Uterus (tissue), 4 donors: Measurements from ENCODE around the gene HHAT. TPM values are rescaled to one million over a fixed set of nuclear protein-coding genes. Genes with fewer than 3 reads are reported as not detected.

Experiments used
- DNase-seq, 2 donors: peaks; one replicate each; pipeline ENCODE4 v3.0.0-alpha.2; 2019 to 2020
- H3K27ac ChIP-seq, 2 donors: fragments of 200-600 bp; sonication (generic); 1 replicate in 1 of 2; 2 replicates in 1 of 2; pipeline ENCODE4 v1.5.1; 2016 to 2018
- H3K27me3 ChIP-seq, 2 donors: fragments of 200-600 bp; sonication (generic); one replicate each; pipeline ENCODE4 v1.5.1; 2018 to 2019; ENCODE audit warnings: control low read depth in 1 of 2
- H3K36me3 ChIP-seq, 2 donors: fragments of 200-600 bp; sonication (generic); one replicate each; pipeline ENCODE4 v1.5.1; 2019; ENCODE audit warnings: control low read depth in 1 of 2
- H3K4me1 ChIP-seq, 2 donors: fragments of 200-600 bp; sonication (generic); one replicate each; pipeline ENCODE4 v1.5.1; 2018 to 2019; ENCODE audit warnings: control low read depth in 1 of 2
- H3K4me3 ChIP-seq, 2 donors: fragments of 200-600 bp; sonication (generic); 1 replicate in 1 of 2; 2 replicates in 1 of 2; pipeline ENCODE4 v1.5.1; 2018 to 2019; ENCODE audit warnings: mild to moderate bottlenecking in 1 of 2
- H3K9me3 ChIP-seq, 2 donors: fragments of 200-600 bp; sonication (generic); one replicate each; pipeline ENCODE4 v1.5.1; 2019; ENCODE audit warnings: control low read depth in 1 of 2
- CTCF ChIP-seq, 4 experiments: fragments of 200-600 bp in 2 of 4; fragments of 450-650 bp in 2 of 4; sonication (generic) in 2 of 4; IDR thresholded peaks; one replicate each; pipeline ENCODE4 v1.5.1; 2016 to 2019; ENCODE audit warnings: antibody characterized with exemption in 4 of 4, mild to moderate bottlenecking in 2 of 4, moderate library complexity in 1 of 4
- POLR2A ChIP-seq, 2 donors: fragments of 450-650 bp; IDR thresholded peaks; one replicate each; pipeline ENCODE4 v1.6.1; 2016; ENCODE audit warnings: antibody characterized with exemption in 2 of 2, mild to moderate bottlenecking in 1 of 2, moderate library complexity in 1 of 2
- intact Hi-C: fragments of 100-400 bp; cut with DNase I; formaldehyde crosslinking; loops from one replicate; pipeline ENCODE4 v1.15.1; 2023; ENCODE audit warnings: low total_unique reads
- total RNA-seq, 4 donors: library from RNA; depleted of rRNA in 3 of 4; stranded (reverse); fragments of >200 nt in 3 of 4; gene quantifications; one replicate each; pipeline versions ENCODE4 v1.1.0 to v1.2.4, GENCODE V29; 2014 to 2023
- donor health status: DM: yes; HTN: yes; CAD: no.

The HHAT gene
- total RNA-seq, 4 donors from 2014 or later: 0.88 to 10.9 (median 3.4) TPM

GRCh38 chr1:210695026-210695425 is 366.3 kb downstream of the HHAT start:
- no peak overlapping the region for H3K4me3 ChIP-seq
- TF ChIP-seq CTCF (IDR thresholded peaks at IDR 0.05) (no peak), POLR2A (IDR thresholded peaks at IDR 0.05) (no peak)
- H3K27me3 ChIP-seq: no peaks in the 10 kb centered on the region
- H3K4me1 ChIP-seq: no peaks in the 10 kb centered on the region
- intact Hi-C loops: no loop called here
- DNase-seq: no peak
- no peak overlapping the region for H3K27ac ChIP-seq
- no peaks in the 10 kb centered on the region for H3K36me3 ChIP-seq
- no peaks in the 10 kb centered on the region for H3K9me3 ChIP-seq

- intact Hi-C loops: no loop called here
- Histone ChIP-seq H3K27ac (no peak overlapping the region), H3K36me3 (no peaks in the 10 kb centered on the region), H3K4me3 (no peak overlapping the region), H3K9me3 (no peaks in the 10 kb centered on the region), H3K4me1 (no peaks in the 10 kb centered on the region), H3K27me3 (no peaks in the 10 kb centered on the region)
- no peak for TF ChIP-seq POLR2A (IDR thresholded peaks at IDR 0.05)
- no peak for TF ChIP-seq CTCF (IDR thresholded peaks at IDR 0.05)
- no peak for DNase-seq
These were observed 368.0 kb downstream of the HHAT start for GRCh38 chr1:210696709-210697108.

- Histone ChIP-seq H3K27me3 (no peaks in the 10 kb centered on the region), H3K9me3 (no peaks in the 10 kb centered on the region), H3K4me1 (no peaks in the 10 kb centered on the region), H3K4me3 (no peak overlapping the region), H3K27ac (no peak overlapping the region), H3K36me3 (no peaks in the 10 kb centered on the region)
- intact Hi-C loops: no loop called here
- TF ChIP-seq POLR2A (IDR thresholded peaks at IDR 0.05) (no peak), CTCF (IDR thresholded peaks at IDR 0.05) (no peak)
- DNase-seq: no peak
These were observed 368.5 kb downstream of the HHAT start for GRCh38 chr1:210697185-210697584.

- intact Hi-C loops: no loop called here
- TF ChIP-seq POLR2A (IDR thresholded peaks at IDR 0.05) (no peak), CTCF (IDR thresholded peaks at IDR 0.05) (no peak)
- no peaks in the 10 kb centered on the region for H3K27me3 ChIP-seq
- H3K9me3 ChIP-seq: no peaks in the 10 kb centered on the region
- H3K27ac ChIP-seq: no peak overlapping the region
- H3K4me1 ChIP-seq: no peaks in the 10 kb centered on the region
- no peak for DNase-seq
- H3K4me3 ChIP-seq: no peak overlapping the region
- no peaks in the 10 kb centered on the region for H3K36me3 ChIP-seq
These were observed 370.0 kb downstream of the HHAT start for GRCh38 chr1:210698661-210699060.

GRCh38 chr1:210700083-210700482 is 371.4 kb downstream of the HHAT start:
- H3K9me3 ChIP-seq: no peaks in the 10 kb centered on the region
- H3K27me3 ChIP-seq: no peaks in the 10 kb centered on the region
- H3K27ac ChIP-seq: no peak overlapping the region
- no peak for TF ChIP-seq CTCF (IDR thresholded peaks at IDR 0.05)
- no peak for TF ChIP-seq POLR2A (IDR thresholded peaks at IDR 0.05)
- intact Hi-C loops: no loop called here
- H3K4me3 ChIP-seq: no peak overlapping the region
- no peaks in the 10 kb centered on the region for H3K36me3 ChIP-seq
- no peak for DNase-seq
- no peaks in the 10 kb centered on the region for H3K4me1 ChIP-seq
